OCI-LY7 (cell line): ENCODE measurements around the gene C1GALT1. TPM values are rescaled to one million over a fixed set of nuclear protein-coding genes. Genes with fewer than 3 reads are reported as not detected.

ENCODE experiments used
- BruUV-seq: library from RNA; stranded (reverse); fragments of 400-500 nt; replicated peaks from 2 replicates; lab custom pipeline; 2021; lab: Mats Ljungman, UMichigan
- CTCF ChIA-PET: fragments of 300-600 bp; sonication (Branson Sonifier 250); formaldehyde crosslinking; loops from one replicate; lab custom pipeline; 2022; ENCODE audit warnings: antibody characterized with exemption; ENCODE audit not compliant: unreplicated experiment; lab: Charles Lee
- POLR2A ChIA-PET: fragments of 300-600 bp; sonication (Branson Sonifier 250); formaldehyde crosslinking; loops from one replicate; lab custom pipeline; 2022; ENCODE audit warnings: antibody characterized with exemption; lab: Charles Lee
- DNase-seq: peaks from one replicate; pipeline ENCODE4 v3.0.0-alpha.2; 2015; ENCODE audit warnings: low spot score
- H2AFZ ChIP-seq: fragments of 200-600 bp; sonication (generic), shearing (Covaris generic); 2 replicates; pipeline ENCODE4 v1.6.1; 2014; ENCODE audit warnings: mild to moderate bottlenecking, antibody characterized with exemption, low read length, moderate library complexity
- H3K27ac ChIP-seq: fragments of 200-600 bp; sonication (generic); 2 replicates; pipeline ENCODE4 v1.5.1; 2014; ENCODE audit warnings: mixed run types, low read depth, mild to moderate bottlenecking, moderate library complexity, low read length, inconsistent platforms; ENCODE audit not compliant: poor library complexity, severe bottlenecking
- H3K36me3 ChIP-seq: fragments of 200-600 bp; sonication (generic); 2 replicates; pipeline ENCODE4 v1.6.1; 2014; ENCODE audit warnings: mild to moderate bottlenecking, antibody characterized with exemption, low read length, moderate library complexity, mixed read lengths; ENCODE audit not compliant: insufficient read depth
- H3K4me1 ChIP-seq: fragments of 200-600 bp; sonication (generic); 2 replicates; pipeline ENCODE4 v1.5.1; 2014; ENCODE audit warnings: mild to moderate bottlenecking, low read length; ENCODE audit not compliant: insufficient read depth, poor library complexity, severe bottlenecking
- H3K4me2 ChIP-seq: fragments of 200-600 bp; sonication (generic); 2 replicates; pipeline ENCODE4 v1.6.1; 2014; ENCODE audit warnings: mild to moderate bottlenecking, low read length
- H3K4me3 ChIP-seq: fragments of 200-600 bp; sonication (generic); 2 replicates; pipeline ENCODE4 v1.5.1; 2014; ENCODE audit warnings: mild to moderate bottlenecking, low read depth, low read length; ENCODE audit not compliant: poor library complexity, severe bottlenecking
- H3K79me2 ChIP-seq: fragments of 200-600 bp; sonication (generic); 2 replicates; pipeline ENCODE4 v1.6.1; 2016; ENCODE audit warnings: low read depth, mild to moderate bottlenecking, low read length, moderate library complexity, mixed read lengths; ENCODE audit not compliant: insufficient read depth
- H3K9me2 ChIP-seq: fragments of 200-600 bp; sonication (generic); 2 replicates; pipeline ENCODE4 v1.6.1; 2016; ENCODE audit warnings: mild to moderate bottlenecking, low read length, mixed read lengths; ENCODE audit not compliant: insufficient read depth
- H3K9me3 ChIP-seq: fragments of 200-600 bp; sonication (generic); 2 replicates; pipeline ENCODE4 v1.6.1; 2014; ENCODE audit warnings: mild to moderate bottlenecking, mixed run types, low read length, mixed read lengths
- H4K20me1 ChIP-seq: fragments of 200-600 bp; sonication (generic); 2 replicates; pipeline ENCODE4 v1.6.1; 2014; ENCODE audit warnings: mild to moderate bottlenecking, antibody characterized with exemption, low read length, moderate library complexity, mixed read lengths; ENCODE audit not compliant: insufficient read depth
- CTCF ChIP-seq: fragments of 200-600 bp; sonication (generic); conservative IDR thresholded peaks from 2 replicates; pipeline ENCODE4 v1.5.1; 2014; ENCODE audit warnings: mild to moderate bottlenecking, antibody characterized with exemption, low read length, moderate library complexity, mixed read lengths
- EZH2phosphoT487 ChIP-seq: fragments of 200-600 bp; sonication (generic); IDR thresholded peaks from 2 replicates; pipeline ENCODE4 v1.6.1; 2018; ENCODE audit warnings: low read depth, borderline replicate concordance, mild to moderate bottlenecking, mixed run types, antibody characterized with exemption, low read length, moderate library complexity, mixed read lengths
- intact Hi-C: fragments of 100-400 bp; cut with micrococcal nuclease; formaldehyde crosslinking; loops from one replicate; pipeline ENCODE4 v1.10.0; 2022; ENCODE audit not compliant: unreplicated experiment
- total RNA-seq, 2 experiments: library from RNA; depleted of rRNA in 1 of 2; stranded (reverse); fragments of >200 nt in 1 of 2; shearing (Covaris generic) in 1 of 2; gene quantifications; 2 replicates each; pipeline ENCODE4 v1.2.3, GENCODE V29; 2014 to 2022

C1GALT1 gene
- total RNA-seq, 2 experiments from 2014 or later = 18.9 to 31.6 TPM

GRCh38 chr7:7235347-7235746, 53.0 kb downstream of the C1GALT1 start:
- intact Hi-C loops = no loop called here
- POLR2A ChIA-PET = interaction anchor here (1.0 to 1.8 kb wide), 2 partner anchors 10 to 15 kb away, joined by 3 to 6 read pairs; no protein-coding TSS in a partner anchor

GRCh38 chr7:7236041-7236440, 53.7 kb downstream of the C1GALT1 start:
- no peak for TF ChIP-seq CTCF
- Histone ChIP-seq H3K4me2 (no peak overlapping the region), H2AFZ (no peak overlapping the region), H4K20me1 (no peaks in the 10 kb centered on the region), H3K9me3 (peaks cover 10% of the 10 kb centered on the region; the same call in 1 of the 2 replicates), H3K9me2 (no peaks in the 10 kb centered on the region), H3K79me2 (no peaks in the 10 kb centered on the region), H3K4me3 (no peak overlapping the region), H3K4me1 (no peaks in the 10 kb centered on the region), H3K27ac (no peak overlapping the region), H3K36me3 (peaks cover 54% of the 10 kb centered on the region)
- CTCF ChIA-PET = no interaction called here
- POLR2A ChIA-PET = interaction anchor here (1.1 to 1.2 kb wide), 2 partner anchors 8 to 14 kb away, joined by 3 read pairs; no protein-coding TSS in a partner anchor
- intact Hi-C loops = no loop called here
- no peak for DNase-seq
- BruUV-seq = no TSS peak

More at GRCh38 chr7:7235347-7235746, 53.0 kb downstream of the C1GALT1 start:
- H3K4me2 ChIP-seq = no peak overlapping the region
- TF ChIP-seq EZH2phosphoT487 (no peak), CTCF (no peak)
- peaks cover 17% of the 10 kb centered on the region; the same call in 1 of the 2 replicates for H3K9me3 ChIP-seq
- CTCF ChIA-PET = no interaction called here
- no peaks in the 10 kb centered on the region for H4K20me1 ChIP-seq
- DNase-seq = no peak
- no TSS peak for BruUV-seq
- no peaks in the 10 kb centered on the region for H3K9me2 ChIP-seq
- H3K4me3 ChIP-seq = no peak overlapping the region
- H3K27ac ChIP-seq = no peak overlapping the region
- H3K79me2 ChIP-seq = 0 out of 2 replicates have a peak, but pooled peaks cover under 1% of the 10 kb centered on the region
- H3K36me3 ChIP-seq = peaks cover 55% of the 10 kb centered on the region
- no peaks in the 10 kb centered on the region for H3K4me1 ChIP-seq
- no peak overlapping the region for H2AFZ ChIP-seq

GRCh38 chr7:7237201-7237977, 55.0 kb downstream of the C1GALT1 start:
- no peak for DNase-seq
- POLR2A ChIA-PET = interaction anchor here (0.5 to 1.4 kb wide), 6 partner anchors 9 to 206 kb away, joined by 3 to 5 read pairs (median 4); no protein-coding TSS in a partner anchor
- Histone ChIP-seq H3K9me2 (no peaks in the 10 kb centered on the region), H3K36me3 (peaks cover 55% of the 10 kb centered on the region), H3K27ac (no peak overlapping the region), H3K79me2 (no peaks in the 10 kb centered on the region), H3K4me1 (no peaks in the 10 kb centered on the region), H3K9me3 (no peaks in the 10 kb centered on the region), H4K20me1 (no peaks in the 10 kb centered on the region), H3K4me3 (no peak overlapping the region), H2AFZ (no peak overlapping the region), H3K4me2 (no peak overlapping the region)
- intact Hi-C loops = no loop called here
- CTCF ChIA-PET = no interaction called here
- no peak for TF ChIP-seq CTCF
- TF ChIP-seq EZH2phosphoT487 = no peak
- no TSS peak for BruUV-seq
